ENCODE results near the gene SSH2.
"Not testable (repeated sequence)": the region's sequence is repeated elsewhere in the genome, so short reads cannot be mapped to it uniquely, and the experiment has no call there.

GRCh38 chr17:29779812-29780190 is 150.2 kb downstream of the SSH2 start:
- not testable (repeated sequence) for TF ChIP-seq EZH2, CTCF (IDR thresholded peaks at IDR 0.05)

All from neural progenitor cell (in vitro differentiated cells).